ENCODE results near the gene AXL. TPM values are rescaled to one million over a fixed set of nuclear protein-coding genes. Genes with fewer than 3 reads are reported as not detected.

AXL gene
- total and polyA plus RNA-seq, 2 of the 8 experiments (the other 6 are each of a cell fraction or from before 2014, with no cell fraction given) = 35.3 to 51.0 TPM

GRCh38 chr19:41278478-41278877, 59.5 kb downstream of the AXL start:
- no peaks in the 10 kb centered on the region for H3K79me2 ChIP-seq (ENCODE audit: control insufficient read depth in 1 of 2, insufficient read depth in 2 of 2, low read length in 2 of 2)
- H2BK15ac ChIP-seq (ENCODE audit: low read length) = no peak overlapping the region
- no peak overlapping the region for H2BK120ac ChIP-seq (replicated peaks; ENCODE audit: low read depth, low read length)
- H3K18ac ChIP-seq (ENCODE audit: extremely low read depth, low read length) = no peak overlapping the region
- no peaks in the 10 kb centered on the region for H3K4me1 ChIP-seq (replicated peaks in 1 of 4; ENCODE audit: control insufficient read depth in 3 of 4, insufficient read depth in 4 of 4, low read length in 3 of 4)
- H3K14ac ChIP-seq (ENCODE audit: insufficient read length) = no peak overlapping the region
- H3K79me1 ChIP-seq (ENCODE audit: low read depth, low read length) = no peaks in the 10 kb centered on the region
- DNase-seq (ENCODE audit: low read depth in 1 of 2, low spot score in 2 of 2) (no peak), FAIRE-seq (no peak)
- H2BK5ac ChIP-seq (ENCODE audit: low read depth, low read length) = no peak overlapping the region
- no peak overlapping the region for H3K23ac ChIP-seq (ENCODE audit: insufficient read length)
- ChIA-PET POLR2A (ENCODE audit: partially characterized antibody) (interaction anchor here (1.6 to 38.6 kb wide), 4 partner anchors 9 to 25 kb away, joined by 7 to 579 read pairs (median 12); partner anchors contain the start of genes CCDC97 and HNRNPUL1), CTCF (ENCODE audit: partially characterized antibody) (interaction anchor here (1.2 kb wide), 1 partner anchor 16 kb away, joined by 3 read pairs; no protein-coding TSS in a partner anchor)
- peaks cover 2 to 9% of the 10 kb centered on the region in 2 experiments for H4K20me1 ChIP-seq (replicated peaks in 1 of 2; ENCODE audit: control insufficient read depth in 1 of 2, insufficient read depth in 2 of 2, low read length in 2 of 2)
- WGBS, 2 experiments (ENCODE audit: extremely low coverage in 1 of 2, insufficient coverage in 1 of 2, insufficient read length in 1 of 2, insufficient replicate concordance in 2 of 2, low coverage in 1 of 2, low lambda C conversion rate in 2 of 2, missing lambda C conversion rate in 1 of 2) = 96% methylated on average over 2 of the region's 2 CpGs; no CpG with 5 or more reads in 1 of the 2 experiments
- no peak overlapping the region for H2AK5ac ChIP-seq (ENCODE audit: low read depth, low read length)
- H3K4me3 ChIP-seq (ENCODE audit: extremely low read depth in 1 of 4, insufficient read depth in 2 of 4, low read depth in 3 of 4, low read length in 4 of 4) = no peak overlapping the region
- no peak overlapping the region for H3K4me2 ChIP-seq (ENCODE audit: insufficient read depth in 1 of 2, low read depth in 2 of 2, low read length in 2 of 2)
- H3K9ac ChIP-seq (replicated peaks in 1 of 4; ENCODE audit: extremely low read depth in 1 of 4, low read depth in 3 of 4, low read length in 3 of 4) = no peak overlapping the region
- no peak overlapping the region for H3K4ac ChIP-seq (replicated peaks; ENCODE audit: insufficient read length, low read depth, low read length)
- H2AFZ ChIP-seq (ENCODE audit: low read length) = no peak overlapping the region
- no peaks in the 10 kb centered on the region for H3K23me2 ChIP-seq (ENCODE audit: low read depth, low read length)
- H2BK20ac ChIP-seq (ENCODE audit: low read length) = no peak overlapping the region
- peaks cover 59 to 97% (median 86%) of the 10 kb centered on the region in 4 experiments for H3K36me3 ChIP-seq (ENCODE audit: control insufficient read depth in 2 of 4, insufficient read depth in 4 of 4, low read length in 3 of 4)
- H3K56ac ChIP-seq (replicated peaks; ENCODE audit: insufficient read length, low read depth, low read length) = no peak overlapping the region
- no peak overlapping the region for H4K8ac ChIP-seq (ENCODE audit: extremely low read depth, insufficient read depth, low read length)
- no peak overlapping the region for H3K27ac ChIP-seq (ENCODE audit: low read depth, low read length)
- no peak overlapping the region for H2BK12ac ChIP-seq (ENCODE audit: low read depth, low read length)
- no peaks in the 10 kb centered on the region for H3K27me3 ChIP-seq (replicated peaks in 1 of 4; ENCODE audit: control insufficient read depth in 3 of 4, extremely low read depth in 1 of 4, insufficient read depth in 3 of 4, low read length in 3 of 4)
- H4K5ac ChIP-seq (ENCODE audit: insufficient read length, low read depth, low read length) = no peak overlapping the region
- TF ChIP-seq SIRT6 (IDR thresholded peaks at IDR 0.05; ENCODE audit: low read length) (no peak), CTCF (IDR thresholded peaks at IDR 0.05; ENCODE audit: control extremely low read depth in 1 of 3, insufficient read depth in 1 of 3, low read depth in 1 of 3, low read length in 3 of 3) (no peak), SP4 (IDR thresholded peaks at IDR 0.05; ENCODE audit: low read length) (no peak)
- no peaks in the 10 kb centered on the region for H3K9me3 ChIP-seq (ENCODE audit: insufficient read depth in 2 of 2, low read depth in 1 of 2, low read length in 1 of 2)
- no peak overlapping the region for H4K91ac ChIP-seq (replicated peaks; ENCODE audit: insufficient read length, low read length)

Data from H1 (cell line).